BLaER1 (cell line): Measurements from ENCODE around the gene TMEM184A.
A peak's percentile ranks its signal among the peaks of the same experiment; 100 is the strongest.

Experiments
- H3K27ac ChIP-seq: shearing (Covaris generic); formaldehyde crosslinking; 2 replicates; pipeline ENCODE4 v1.8.1; 2022
- H3K27me3 ChIP-seq: shearing (Covaris generic); formaldehyde crosslinking; 2 replicates; pipeline ENCODE4 v1.8.1; 2022
- H3K36me3 ChIP-seq: shearing (Covaris generic); formaldehyde crosslinking; 2 replicates; pipeline ENCODE4 v1.8.1; 2022
- H3K4me1 ChIP-seq: shearing (Covaris generic); formaldehyde crosslinking; 2 replicates; pipeline ENCODE4 v1.8.1; 2022
- H3K4me2 ChIP-seq: shearing (Covaris generic); formaldehyde crosslinking; 2 replicates; pipeline ENCODE4 v1.8.1; 2022
- H3K4me3 ChIP-seq: shearing (Covaris generic); formaldehyde crosslinking; 2 replicates; pipeline ENCODE4 v1.8.1; 2022
- H3K9ac ChIP-seq: shearing (Covaris generic); formaldehyde crosslinking; 2 replicates; pipeline ENCODE4 v1.8.1; 2022
- H3K9me3 ChIP-seq: shearing (Covaris generic); formaldehyde crosslinking; 2 replicates; pipeline ENCODE4 v1.8.1; 2022
- H4K20me1 ChIP-seq: shearing (Covaris generic); formaldehyde crosslinking; 2 replicates; pipeline ENCODE4 v1.8.1; 2022
- Cebpa-rat ChIP-seq: shearing (Covaris generic); IDR thresholded peaks from 2 replicates; pipeline ENCODE4 v1.8.1; 2022

The TMEM184A gene

GRCh38 chr7:1555813-1556543 is at the start of gene TMEM184A:
TSS of gene TMEM184A (minus strand) at chr7:1556205. CDS start at chr7:1555484, 721 bp downstream.
- Histone ChIP-seq H4K20me1 (no peaks in the 10 kb centered on the region), H3K36me3 (no peaks in the 10 kb centered on the region), H3K9me3 (no peaks in the 10 kb centered on the region), H3K27ac (peak within 1 kb of the TSS; percentile 73), H3K27me3 (no peaks in the 10 kb centered on the region), H3K4me1 (peaks cover 48% of the 10 kb centered on the region), H3K4me2 (peak within 1 kb of the TSS; percentile 88), H3K4me3 (peak within 1 kb of the TSS; percentile 6; the same call in 1 of the 2 replicates), H3K9ac (peak within 1 kb of the TSS; percentile 58)
- TF ChIP-seq Cebpa-rat, result no peak

GRCh38 chr7:1604383-1604782 is 48.4 kb upstream of the TMEM184A start:
- Histone ChIP-seq H3K4me3 (0 out of 2 replicates have a peak overlapping the region, but pooled peaks have one; percentile 18), H3K27ac (peak overlapping the region; percentile 40; the same call in 1 of the 2 replicates), H3K27me3 (no peaks in the 10 kb centered on the region), H3K9ac (peak overlapping the region; percentile 57), H3K4me1 (peaks cover 71% of the 10 kb centered on the region), H3K4me2 (peak overlapping the region; percentile 82), H4K20me1 (no peaks in the 10 kb centered on the region), H3K9me3 (no peaks in the 10 kb centered on the region), H3K36me3 (no peaks in the 10 kb centered on the region)
- TF ChIP-seq Cebpa-rat, result no peak

GRCh38 chr7:1603346-1604225 is 47.6 kb upstream of the TMEM184A start:
- H3K27ac ChIP-seq, result peak overlapping the region; percentile 40; the same call in 1 of the 2 replicates
- no peaks in the 10 kb centered on the region for H3K36me3 ChIP-seq
- no peaks in the 10 kb centered on the region for H3K9me3 ChIP-seq
- no peaks in the 10 kb centered on the region for H4K20me1 ChIP-seq
- peaks cover 63% of the 10 kb centered on the region for H3K4me1 ChIP-seq
- TF ChIP-seq Cebpa-rat, result no peak
- H3K4me3 ChIP-seq, result no peak overlapping the region
- H3K27me3 ChIP-seq, result no peaks in the 10 kb centered on the region
- peak overlapping the region; percentile 82 for H3K4me2 ChIP-seq
- peak overlapping the region; percentile 57; the same call in 1 of the 2 replicates for H3K9ac ChIP-seq

- H3K27me3 ChIP-seq, result no peaks in the 10 kb centered on the region
- no peak overlapping the region for H3K9ac ChIP-seq
- no peaks in the 10 kb centered on the region for H4K20me1 ChIP-seq
- no peak overlapping the region for H3K4me3 ChIP-seq
- no peak overlapping the region for H3K4me2 ChIP-seq
- peaks cover 51% of the 10 kb centered on the region for H3K4me1 ChIP-seq
- no peak overlapping the region for H3K27ac ChIP-seq
- H3K9me3 ChIP-seq, result no peaks in the 10 kb centered on the region
- H3K36me3 ChIP-seq, result no peaks in the 10 kb centered on the region
- no peak for TF ChIP-seq Cebpa-rat
These were observed 46.4 kb upstream of the TMEM184A start for GRCh38 chr7:1602386-1602785.

- no peaks in the 10 kb centered on the region for H3K9me3 ChIP-seq
- H3K4me3 ChIP-seq, result no peak overlapping the region
- H3K4me1 ChIP-seq, result peaks cover 47% of the 10 kb centered on the region
- H4K20me1 ChIP-seq, result no peaks in the 10 kb centered on the region
- H3K9ac ChIP-seq, result no peak overlapping the region
- TF ChIP-seq Cebpa-rat, result no peak
- H3K36me3 ChIP-seq, result no peaks in the 10 kb centered on the region
- H3K27ac ChIP-seq, result no peak overlapping the region
- H3K27me3 ChIP-seq, result no peaks in the 10 kb centered on the region
- H3K4me2 ChIP-seq, result no peak overlapping the region
These were observed 46.0 kb upstream of the TMEM184A start for GRCh38 chr7:1601956-1602355.

- Histone ChIP-seq H3K27me3 (no peaks in the 10 kb centered on the region), H4K20me1 (no peaks in the 10 kb centered on the region), H3K9ac (no peak overlapping the region), H3K4me3 (no peak overlapping the region), H3K36me3 (no peaks in the 10 kb centered on the region), H3K4me2 (no peak overlapping the region), H3K9me3 (no peaks in the 10 kb centered on the region), H3K27ac (peak overlapping the region; percentile 16; the same call in 1 of the 2 replicates), H3K4me1 (peaks cover 31% of the 10 kb centered on the region)
- no peak for TF ChIP-seq Cebpa-rat
These were observed 43.8 kb upstream of the TMEM184A start for GRCh38 chr7:1599640-1600395.

- H3K4me3 ChIP-seq, result no peak overlapping the region
- no peak for TF ChIP-seq Cebpa-rat
- H3K36me3 ChIP-seq, result no peaks in the 10 kb centered on the region
- H3K27me3 ChIP-seq, result no peaks in the 10 kb centered on the region
- peaks cover 24% of the 10 kb centered on the region for H3K4me1 ChIP-seq
- no peak overlapping the region for H3K27ac ChIP-seq
- no peak overlapping the region for H3K9ac ChIP-seq
- no peak overlapping the region for H3K4me2 ChIP-seq
- H4K20me1 ChIP-seq, result no peaks in the 10 kb centered on the region
- H3K9me3 ChIP-seq, result no peaks in the 10 kb centered on the region
These were observed 43.1 kb upstream of the TMEM184A start for GRCh38 chr7:1598961-1599639.

GRCh38 chr7:1598286-1598685 is 42.3 kb upstream of the TMEM184A start:
- H3K4me3 ChIP-seq, result no peak overlapping the region

GRCh38 chr7:1597791-1598190 is 41.8 kb upstream of the TMEM184A start:
- H3K27ac ChIP-seq, result no peak overlapping the region
- no peaks in the 10 kb centered on the region for H3K27me3 ChIP-seq
- peaks cover 19% of the 10 kb centered on the region for H3K4me1 ChIP-seq
- H3K4me3 ChIP-seq, result no peak overlapping the region
- no peak for TF ChIP-seq Cebpa-rat
- no peaks in the 10 kb centered on the region for H4K20me1 ChIP-seq
- no peak overlapping the region for H3K9ac ChIP-seq
- H3K36me3 ChIP-seq, result no peaks in the 10 kb centered on the region
- no peak overlapping the region for H3K4me2 ChIP-seq
- no peaks in the 10 kb centered on the region for H3K9me3 ChIP-seq

More at GRCh38 chr7:1598286-1598685, 42.3 kb upstream of the TMEM184A start:
- no peaks in the 10 kb centered on the region for H3K27me3 ChIP-seq
- no peaks in the 10 kb centered on the region for H3K36me3 ChIP-seq
- no peak for TF ChIP-seq Cebpa-rat
- no peaks in the 10 kb centered on the region for H3K9me3 ChIP-seq
- no peak overlapping the region for H3K27ac ChIP-seq
- no peak overlapping the region for H3K9ac ChIP-seq
- H3K4me1 ChIP-seq, result peaks cover 19% of the 10 kb centered on the region
- H4K20me1 ChIP-seq, result no peaks in the 10 kb centered on the region
- H3K4me2 ChIP-seq, result no peak overlapping the region
